NOMO-1 (cell line): ENCODE results near the gene TMEM191C.
"Not testable (repeated sequence)": the region's sequence is repeated elsewhere in the genome, so short reads cannot be mapped to it uniquely, and the experiment has no call there.

Experiments
- DNase-seq, 2 experiments: peaks; one replicate each; lab custom pipeline; 2025; ENCODE audit not compliant: unreplicated experiment in 2 of 2; lab: John Stamatoyannopoulos, UW

TMEM191C gene

GRCh38 chr22:21445437-21446127, 21.6 kb upstream of the TMEM191C start:
- no peak for DNase-seq

GRCh38 chr22:21446128-21446826, 20.9 kb upstream of the TMEM191C start:
- no peak for DNase-seq

GRCh38 chr22:21446827-21447690, 20.1 kb upstream of the TMEM191C start:
- DNase-seq: no peak

- no peak for DNase-seq
Measured at GRCh38 chr22:21447694-21448402, 19.3 kb upstream of the TMEM191C start.

- no peak for DNase-seq
Measured at GRCh38 chr22:21448627-21449416, 18.4 kb upstream of the TMEM191C start.

- DNase-seq: no peak
Measured at GRCh38 chr22:21449531-21450319, 17.5 kb upstream of the TMEM191C start.

- no peak for DNase-seq
Measured at GRCh38 chr22:21450320-21450831, 16.8 kb upstream of the TMEM191C start.

- no peak for DNase-seq
Measured at GRCh38 chr22:21450858-21451353, 16.3 kb upstream of the TMEM191C start.

GRCh38 chr22:21451545-21452520, 15.4 kb upstream of the TMEM191C start:
- no peak for DNase-seq

GRCh38 chr22:21452666-21453065, 14.5 kb upstream of the TMEM191C start:
- not testable (repeated sequence) for DNase-seq

- DNase-seq: not testable (repeated sequence)
Measured at GRCh38 chr22:21454998-21455333, 12.2 kb upstream of the TMEM191C start.

- DNase-seq: no peak
Measured at GRCh38 chr22:21455334-21456089, 11.7 kb upstream of the TMEM191C start.

GRCh38 chr22:21457023-21457787, 10.0 kb upstream of the TMEM191C start:
- DNase-seq: no peak

- not testable (repeated sequence) for DNase-seq
Measured at GRCh38 chr22:21462672-21463071, 4.5 kb upstream of the TMEM191C start.

- not testable (repeated sequence) for DNase-seq
Measured at GRCh38 chr22:21468194-21469096, 1.3 kb downstream of the TMEM191C start.
